ENCODE data around the gene RUNX2. TPM values are rescaled to one million over a fixed set of nuclear protein-coding genes. Genes with fewer than 3 reads are reported as not detected.

Gene RUNX2
- total and polyA plus RNA-seq, 2 of the 8 experiments (the other 6 are each of a cell fraction or from before 2014, with no cell fraction given) = 0.26 to 1.2 TPM

- Histone ChIP-seq H4K91ac (replicated peaks; ENCODE audit: insufficient read length, low read length) (no peak overlapping the region), H3K23me2 (ENCODE audit: low read depth, low read length) (no peaks in the 10 kb centered on the region), H3K27ac (ENCODE audit: low read depth, low read length) (no peak overlapping the region), H3K4me3 (ENCODE audit: extremely low read depth in 1 of 4, insufficient read depth in 2 of 4, low read depth in 3 of 4, low read length in 4 of 4) (no peak overlapping the region), H3K4me1 (replicated peaks in 1 of 4; ENCODE audit: control insufficient read depth in 3 of 4, insufficient read depth in 4 of 4, low read length in 3 of 4) (no peaks in the 10 kb centered on the region), H2BK12ac (ENCODE audit: low read depth, low read length) (no peak overlapping the region), H3K9me3 (ENCODE audit: insufficient read depth in 2 of 2, low read depth in 1 of 2, low read length in 1 of 2) (no peaks in the 10 kb centered on the region), H3K56ac (replicated peaks; ENCODE audit: insufficient read length, low read depth, low read length) (no peak overlapping the region), H4K8ac (ENCODE audit: extremely low read depth, insufficient read depth, low read length) (no peak overlapping the region), H2AFZ (ENCODE audit: low read length) (no peak overlapping the region), H3K4ac (replicated peaks; ENCODE audit: insufficient read length, low read depth, low read length) (no peak overlapping the region), H3K18ac (ENCODE audit: extremely low read depth, low read length) (no peak overlapping the region), H3K27me3 (replicated peaks in 1 of 4; ENCODE audit: control insufficient read depth in 3 of 4, extremely low read depth in 1 of 4, insufficient read depth in 3 of 4, low read length in 3 of 4) (no peaks in the 10 kb centered on the region), H2BK120ac (replicated peaks; ENCODE audit: low read depth, low read length) (no peak overlapping the region), H2BK15ac (ENCODE audit: low read length) (no peak overlapping the region), H2AK5ac (ENCODE audit: low read depth, low read length) (no peak overlapping the region), H3K9ac (replicated peaks in 1 of 4; ENCODE audit: extremely low read depth in 1 of 4, low read depth in 3 of 4, low read length in 3 of 4) (no peak overlapping the region), H3K79me2 (ENCODE audit: control insufficient read depth in 1 of 2, insufficient read depth in 2 of 2, low read length in 2 of 2) (no peaks in the 10 kb centered on the region), H4K20me1 (replicated peaks in 1 of 2; ENCODE audit: control insufficient read depth in 1 of 2, insufficient read depth in 2 of 2, low read length in 2 of 2) (no peaks in the 10 kb centered on the region), H2BK20ac (ENCODE audit: low read length) (no peak overlapping the region), H3K36me3 (ENCODE audit: control insufficient read depth in 2 of 4, insufficient read depth in 4 of 4, low read length in 3 of 4) (no peaks in the 10 kb centered on the region), H3K23ac (ENCODE audit: insufficient read length) (no peak overlapping the region), H4K5ac (ENCODE audit: insufficient read length, low read depth, low read length) (no peak overlapping the region), H3K14ac (ENCODE audit: insufficient read length) (no peak overlapping the region), H3K79me1 (ENCODE audit: low read depth, low read length) (no peaks in the 10 kb centered on the region), H3K4me2 (ENCODE audit: insufficient read depth in 1 of 2, low read depth in 2 of 2, low read length in 2 of 2) (no peak overlapping the region), H2BK5ac (ENCODE audit: low read depth, low read length) (no peak overlapping the region)
- FAIRE-seq = no peak
- DNase-seq (ENCODE audit: low read depth in 1 of 2, low spot score in 2 of 2) = no peak
- POLR2A ChIA-PET (ENCODE audit: partially characterized antibody) = interaction anchor here (0.7 kb wide), 1 partner anchor 12 kb away, joined by 4 read pairs; no protein-coding TSS in a partner anchor
- CTCF ChIA-PET (ENCODE audit: partially characterized antibody) = interaction anchor here (0.8 kb wide), 1 partner anchor 764 kb away, joined by 3 read pairs; no protein-coding TSS in a partner anchor
- TF ChIP-seq SP1 (IDR thresholded peaks at IDR 0.05; ENCODE audit: low read depth, low read length) (no peak), TAF7 (optimal IDR thresholded peaks at IDR 0.05; ENCODE audit: borderline replicate concordance, low read depth, low read length) (no peak), CBX5 (IDR thresholded peaks at IDR 0.05; ENCODE audit: low read depth, low read length) (no peak), BRCA1 (IDR thresholded peaks at IDR 0.05; ENCODE audit: low read depth, low read length) (no peak), TCF12 (IDR thresholded peaks at IDR 0.05; ENCODE audit: low read depth, low read length) (no peak), TAF1 (IDR thresholded peaks at IDR 0.05; ENCODE audit: low read depth, low read length) (no peak), CHD2 (IDR thresholded peaks at IDR 0.05; ENCODE audit: low read length) (no peak), SP4 (IDR thresholded peaks at IDR 0.05; ENCODE audit: low read length) (no peak)
- 91% methylated on average over 6 of the region's 6 CpGs; no CpG with 5 or more reads in 1 of the 2 experiments for WGBS, 2 experiments (ENCODE audit: extremely low coverage in 1 of 2, insufficient coverage in 1 of 2, insufficient read length in 1 of 2, insufficient replicate concordance in 2 of 2, low coverage in 1 of 2, low lambda C conversion rate in 2 of 2, missing lambda C conversion rate in 1 of 2)
These were observed 111.3 kb downstream of the RUNX2 start for GRCh38 chr6:45439459-45439858.

All from H1 (cell line).